ENCODE measurements around the gene MGAT4A.

GRCh38 chr2:98589489-98589888, 141.4 kb downstream of the MGAT4A start:
- TF ChIP-seq CTCF (IDR thresholded peaks at IDR 0.05; ENCODE audit: low read length), result no peak
- TF ChIP-seq EZH2 (optimal IDR thresholded peaks at IDR 0.05; ENCODE audit: low read depth, low read length), result no peak
- TF ChIP-seq EZH2phosphoT487 (IDR thresholded peaks at IDR 0.05; ENCODE audit: low read length), result no peak

All from MM.1S (cell line).